Daoy (cell line): ENCODE results near the gene GDA. TPM values are rescaled to one million over a fixed set of nuclear protein-coding genes. Genes with fewer than 3 reads are reported as not detected.
"Not testable (repeated sequence)": the region's sequence is repeated elsewhere in the genome, so short reads cannot be mapped to it uniquely, and the experiment has no call there.

ENCODE experiments used
- DNase-seq: peaks from one replicate; pipeline ENCODE4 v3.0.0-alpha.2; 2015; ENCODE audit warnings: low read depth
- total RNA-seq: library from RNA; depleted of rRNA; stranded (reverse); fragments of >200 nt; shearing (Covaris generic); gene quantifications from 2 replicates; pipeline ENCODE4 v1.2.3, GENCODE V29; 2014

Gene GDA
- total RNA-seq, 1 experiment from 2014 or later = 3.7 TPM

DNA sequence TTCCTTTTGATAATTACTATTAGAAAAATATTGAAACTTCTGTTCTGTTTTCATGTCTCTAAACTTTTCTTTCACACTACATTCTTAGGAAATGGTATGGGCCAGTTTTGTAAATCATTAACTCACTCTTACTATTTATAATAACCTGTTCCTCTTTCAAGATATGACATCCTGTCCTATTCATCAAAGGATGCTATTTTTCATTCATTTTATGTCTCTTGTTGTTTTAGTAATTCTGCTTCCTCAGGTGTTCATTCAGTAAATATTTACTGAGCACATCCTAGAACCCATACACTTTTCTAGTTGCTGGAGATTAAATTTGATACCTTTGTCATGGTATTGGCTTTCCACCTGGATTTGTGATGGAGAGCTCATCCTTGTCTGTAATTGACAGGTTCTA lies 58.0 kb downstream of the GDA start:
- no peak for DNase-seq

- no peak for DNase-seq
Observed at GRCh38 chr9:72210522-72210921, 61.3 kb downstream of the GDA start.

DNA sequence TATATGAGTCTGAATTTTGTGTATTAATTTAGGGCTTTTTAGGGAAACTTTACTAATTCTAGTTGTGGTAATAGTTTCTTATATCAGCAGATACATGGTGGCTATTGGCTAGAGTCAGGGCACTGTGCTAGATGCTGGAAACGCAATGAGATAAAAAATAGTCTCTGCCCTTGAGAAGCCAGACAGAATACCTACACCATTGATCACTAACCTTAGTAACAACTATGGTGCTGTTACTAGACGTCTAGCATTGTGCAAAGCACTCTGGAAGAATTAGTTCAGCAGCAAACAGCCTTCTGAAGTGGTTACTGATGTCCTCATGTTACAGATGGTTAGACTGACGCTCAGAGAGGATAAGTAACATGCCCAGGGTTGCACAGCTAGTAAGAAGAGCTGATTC lies 61.8 kb downstream of the GDA start:
- DNase-seq = no peak

- no peak for DNase-seq
Observed at GRCh38 chr9:72213906-72214305, 64.7 kb downstream of the GDA start.

DNA sequence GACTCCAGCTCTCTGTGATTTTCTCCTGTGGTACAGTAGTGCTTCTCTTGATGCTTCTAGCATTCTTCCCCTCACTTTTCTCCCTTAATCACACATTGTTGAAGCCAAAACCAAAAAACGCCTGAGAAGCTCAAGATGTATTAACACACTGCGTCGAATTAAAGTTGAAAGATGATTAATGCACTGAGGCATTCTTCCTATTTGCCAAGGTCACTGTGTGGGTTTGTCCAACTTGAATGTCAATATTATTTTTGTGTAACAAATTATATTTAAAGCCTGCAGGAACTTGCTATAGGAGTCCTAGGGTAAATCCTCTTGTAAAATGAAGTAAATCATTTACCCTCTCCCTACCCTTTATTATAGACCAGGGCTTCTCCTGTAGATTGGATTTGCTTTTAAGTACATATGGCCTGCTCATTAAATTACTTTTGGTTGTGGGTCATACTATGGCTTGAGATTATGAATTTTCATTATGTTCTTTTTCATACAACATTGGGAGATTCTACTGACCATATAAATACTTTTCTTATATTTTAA lies 68.1 kb downstream of the GDA start:
- no peak for DNase-seq

DNA sequence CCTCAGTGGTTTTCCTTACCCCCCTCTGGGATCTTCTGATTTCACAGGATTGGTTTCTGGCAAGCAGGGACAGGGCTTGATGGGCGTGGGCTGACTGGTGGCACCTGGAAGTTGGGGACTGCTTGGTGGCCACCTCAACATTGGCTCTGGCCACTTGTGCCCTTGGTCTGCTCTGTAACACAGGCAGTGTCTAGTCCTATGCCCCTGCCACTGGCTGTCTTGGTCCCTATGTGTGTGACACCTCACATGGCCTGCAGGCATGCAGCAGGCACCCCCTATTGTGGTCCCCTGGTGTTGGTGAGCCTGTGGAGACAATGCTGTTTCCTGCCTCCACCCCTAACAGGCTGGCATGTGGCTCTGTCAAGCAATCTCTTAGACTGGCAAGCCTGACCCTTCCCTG lies 71.3 kb downstream of the GDA start:
- no peak for DNase-seq

GRCh38 chr9:72226146-72226812 lies 77.0 kb downstream of the GDA start:
- DNase-seq = no peak

DNA sequence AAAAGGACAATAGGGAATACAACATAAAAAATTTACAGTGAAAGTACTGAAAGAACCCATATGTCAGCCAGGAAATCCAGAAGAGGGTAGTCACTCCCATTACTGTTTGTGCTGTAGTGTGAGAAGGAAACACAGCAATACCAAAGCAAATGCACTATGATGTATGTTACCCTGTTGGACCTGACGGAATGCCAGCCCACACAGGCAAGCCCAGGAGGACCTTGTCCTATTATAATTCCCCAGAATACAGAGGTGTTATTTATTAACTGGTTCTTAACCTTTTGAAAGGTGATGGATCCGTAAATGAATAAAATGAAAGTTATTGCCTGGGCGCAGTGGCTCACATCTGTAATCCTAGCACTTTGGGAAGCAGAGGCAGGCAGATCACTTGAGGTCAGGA lies 79.0 kb downstream of the GDA start:
- DNase-seq = no peak

DNA sequence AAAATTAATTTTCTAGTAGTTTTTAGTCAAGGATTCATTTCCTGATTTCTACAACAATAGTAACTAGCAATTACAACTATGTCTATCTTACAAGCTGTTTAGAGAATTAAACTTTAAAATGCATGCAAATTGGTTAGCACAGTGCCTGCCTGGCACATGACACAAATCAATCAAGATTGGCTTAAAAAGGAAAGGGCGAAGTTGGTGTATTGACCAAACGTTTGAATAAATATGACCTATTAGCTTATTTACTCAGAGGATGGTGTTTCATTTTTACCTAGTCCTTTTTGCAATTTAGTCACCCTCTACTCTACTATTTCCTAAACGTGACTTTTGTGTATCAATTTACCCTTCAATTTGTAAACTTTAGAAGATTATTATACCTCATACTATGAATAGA lies 83.5 kb downstream of the GDA start:
- no peak for DNase-seq

GRCh38 chr9:72247549-72247948 lies 98.3 kb downstream of the GDA start:
- DNase-seq = no peak

GRCh38 chr9:72251589-72251988 lies 102.3 kb downstream of the GDA start:
- no peak for DNase-seq

DNA sequence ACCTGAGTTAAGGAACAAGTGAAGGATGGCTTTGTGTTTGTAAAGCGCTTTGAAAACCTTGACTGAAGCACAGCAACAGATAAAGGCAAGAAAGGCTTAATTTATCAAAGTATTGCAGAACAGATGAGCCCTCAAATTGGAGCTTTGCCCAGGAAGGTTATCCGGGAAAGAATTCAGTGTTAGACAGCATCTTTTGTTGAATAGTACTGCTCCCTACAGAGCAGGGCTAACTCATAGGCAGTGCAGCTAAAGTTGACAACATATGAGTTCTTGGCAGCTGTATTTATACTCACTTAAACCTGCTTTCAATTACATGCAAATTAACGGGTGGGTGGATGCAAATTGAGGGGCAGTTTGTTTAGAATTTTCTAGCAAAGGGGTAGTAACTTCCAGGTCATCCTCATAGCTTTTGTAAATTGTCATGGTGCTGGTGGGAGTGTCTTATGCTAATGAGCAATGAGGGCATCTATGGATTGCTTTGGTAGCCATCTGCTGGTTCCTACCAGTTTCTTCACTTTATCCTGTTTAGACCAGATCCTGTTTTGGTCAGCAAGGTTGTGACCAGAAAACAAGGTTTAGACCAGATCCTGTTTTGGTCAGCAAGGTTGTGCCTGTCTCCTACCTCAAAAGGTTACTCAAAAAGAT lies 105.8 kb downstream of the GDA start:
- no peak for DNase-seq

GRCh38 chr9:72255569-72255968 lies 106.3 kb downstream of the GDA start:
- DNase-seq = no peak

DNA sequence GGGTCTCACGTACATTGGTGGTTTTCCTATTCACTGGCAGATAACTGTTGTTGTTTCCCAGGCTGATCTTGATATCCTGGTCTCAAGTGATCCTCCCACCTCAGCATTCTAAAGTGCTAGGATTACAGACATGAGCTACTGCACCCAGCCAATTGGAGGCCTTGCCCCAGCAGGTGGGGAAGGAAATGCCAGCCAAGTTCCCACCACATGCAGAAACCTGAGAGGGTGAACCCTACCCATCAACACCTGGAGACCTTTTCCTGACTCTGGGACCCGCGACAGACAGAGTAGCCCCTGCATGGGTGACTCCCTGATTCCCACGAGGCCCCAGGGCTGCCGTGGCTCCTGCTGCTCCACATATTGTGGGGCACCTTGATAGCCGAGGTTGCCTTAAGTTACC lies 107.7 kb downstream of the GDA start:
- DNase-seq = no peak

DNA sequence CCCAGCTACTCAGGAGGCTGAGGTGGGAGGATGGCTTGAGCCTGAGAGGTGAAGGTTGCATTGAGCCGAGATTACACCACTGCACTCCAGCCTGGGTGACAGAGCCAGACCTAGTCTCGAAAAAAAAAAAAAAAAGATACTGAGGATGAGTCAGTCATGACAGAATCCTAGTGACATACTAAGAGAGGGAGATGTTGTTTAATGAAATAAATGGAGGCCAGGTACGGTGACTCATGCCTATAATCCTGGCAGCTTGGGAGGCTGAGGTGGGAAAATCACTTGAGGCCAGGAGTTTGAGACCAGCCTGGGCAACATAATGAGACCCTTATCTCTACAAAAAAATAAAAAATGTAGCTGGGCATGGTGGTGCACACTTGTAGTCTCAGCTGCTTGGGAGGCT lies 108.6 kb downstream of the GDA start:
- peak; percentile 42 for DNase-seq

DNA sequence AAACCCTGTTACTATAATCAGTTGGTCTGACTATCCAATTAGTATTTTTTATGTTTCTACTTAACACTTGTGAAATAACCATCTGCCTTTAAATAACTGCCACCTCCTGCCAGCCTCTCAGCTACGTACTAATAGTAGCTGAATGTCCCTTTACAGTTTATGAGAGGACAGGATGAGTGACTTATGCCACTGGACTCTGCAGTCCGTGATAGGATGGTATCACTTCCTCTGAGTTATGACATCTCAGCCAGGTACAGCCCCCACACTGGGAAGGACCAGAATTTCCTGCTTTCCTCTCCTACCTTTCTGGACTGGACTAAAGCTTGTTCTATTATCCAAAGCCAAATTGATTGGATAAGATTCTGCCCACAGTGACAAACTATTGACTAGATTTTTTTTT lies 112.8 kb downstream of the GDA start:
- DNase-seq = no peak

DNA sequence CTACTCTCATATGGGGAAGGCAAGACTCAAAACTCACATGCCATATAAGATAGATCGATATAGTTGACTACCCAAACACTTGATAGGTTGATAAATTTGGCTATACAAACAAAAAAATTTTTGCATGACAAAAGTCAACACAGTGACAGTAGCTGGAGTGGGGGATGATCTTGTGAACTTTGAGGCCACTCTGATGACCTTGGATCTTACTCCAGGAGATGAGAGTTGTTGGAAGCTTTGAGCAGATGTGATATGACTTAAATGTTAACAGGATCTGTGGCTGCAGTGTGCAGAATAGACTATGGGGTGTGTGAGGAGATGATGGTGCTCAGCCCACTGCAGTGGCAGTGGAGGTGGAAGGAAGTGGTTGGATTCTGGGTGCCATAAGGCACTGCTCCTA lies 114.3 kb downstream of the GDA start:
- DNase-seq = no peak

GRCh38 chr9:72268961-72269360 lies 119.7 kb downstream of the GDA start:
- no peak for DNase-seq

- not testable (repeated sequence) for DNase-seq
Observed at GRCh38 chr9:72270359-72270758, 121.1 kb downstream of the GDA start.

- peak; percentile 57 for DNase-seq
Observed at GRCh38 chr9:72271613-72272478, 122.6 kb downstream of the GDA start.

DNA sequence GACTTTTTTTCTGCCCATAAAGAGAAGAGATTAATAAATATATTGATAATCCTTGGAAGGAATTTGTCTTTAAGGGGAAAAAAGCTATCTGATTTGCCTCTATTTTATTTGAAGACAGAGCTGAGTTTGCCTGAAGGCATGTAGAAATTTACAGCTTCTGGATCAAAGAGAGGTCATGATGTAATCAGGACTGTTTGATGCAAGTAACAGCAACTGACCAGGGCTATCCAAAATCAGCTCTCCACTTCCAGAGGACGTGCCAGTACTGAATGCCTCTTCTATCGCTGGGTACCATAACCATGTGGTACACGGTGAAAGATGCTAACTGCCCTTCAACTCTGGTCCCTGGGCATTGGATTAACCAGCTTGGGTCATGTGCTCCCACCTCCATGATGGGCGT lies 125.2 kb downstream of the GDA start:
- no peak for DNase-seq

DNA sequence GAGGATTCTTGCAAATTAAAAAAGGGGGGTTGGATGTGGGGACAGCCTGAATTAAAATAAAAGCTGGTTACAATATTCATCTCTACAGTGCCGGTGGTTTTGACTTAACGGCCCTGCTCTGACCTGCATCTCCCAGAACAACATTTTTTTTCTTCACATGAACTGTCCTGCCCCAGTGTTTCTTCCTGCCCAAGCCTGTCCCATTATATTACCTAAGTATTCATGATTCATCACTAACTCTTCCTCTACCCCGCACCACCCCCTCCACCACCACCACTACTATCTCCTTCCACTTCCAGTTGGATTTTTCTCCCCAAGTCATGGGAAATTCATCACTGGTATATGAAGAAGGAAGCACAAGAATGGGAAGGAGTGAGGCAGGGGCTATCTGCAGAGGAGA lies 125.7 kb downstream of the GDA start:
- no peak for DNase-seq

- no peak for DNase-seq
Observed at GRCh38 chr9:72276429-72276828, 127.2 kb downstream of the GDA start.
